KG1 (cell line): ENCODE data around the gene FOXL3.

ENCODE experiments used
- DNase-seq: peaks from one replicate; lab custom pipeline; 2025; lab: John Stamatoyannopoulos, UW

The FOXL3 gene

DNA sequence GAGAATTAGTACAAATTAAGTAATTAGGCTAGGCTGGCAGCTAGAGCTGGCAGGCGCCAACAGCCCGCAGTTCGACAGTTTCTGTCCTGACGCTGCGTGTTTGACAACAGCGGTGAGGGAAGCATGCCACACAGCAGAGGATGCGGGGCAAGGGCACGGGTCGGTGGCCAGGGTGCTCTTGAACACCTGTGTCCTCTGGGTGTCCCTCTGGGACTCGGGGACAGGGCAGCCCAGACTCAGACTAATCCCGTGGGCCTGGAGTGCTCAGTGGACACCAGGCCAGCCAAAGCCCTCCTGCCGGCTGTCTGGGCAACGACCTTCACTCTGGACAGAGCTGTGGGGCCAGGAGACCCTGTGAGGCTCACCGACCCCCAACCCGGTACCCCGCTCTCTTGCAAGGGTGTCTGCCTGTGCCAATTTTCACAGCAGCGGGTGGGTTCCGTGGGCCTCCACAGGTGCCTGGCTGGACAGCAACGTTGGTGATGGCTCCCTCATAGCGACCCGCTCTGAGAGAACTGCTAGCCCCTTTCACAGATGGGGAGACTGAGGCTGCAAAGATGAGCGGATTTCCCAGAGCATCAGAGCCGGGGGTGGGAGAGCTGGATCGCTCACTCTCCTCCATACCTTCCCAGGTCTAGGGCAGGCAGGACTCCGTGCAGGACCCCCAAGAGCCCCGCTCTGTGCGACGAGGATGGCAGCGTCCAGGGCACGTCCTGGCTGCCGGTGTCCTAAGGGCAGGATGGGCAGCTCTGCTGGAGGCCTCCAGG, 48.5 kb downstream of the FOXL3 start:
- no peak for DNase-seq

DNA sequence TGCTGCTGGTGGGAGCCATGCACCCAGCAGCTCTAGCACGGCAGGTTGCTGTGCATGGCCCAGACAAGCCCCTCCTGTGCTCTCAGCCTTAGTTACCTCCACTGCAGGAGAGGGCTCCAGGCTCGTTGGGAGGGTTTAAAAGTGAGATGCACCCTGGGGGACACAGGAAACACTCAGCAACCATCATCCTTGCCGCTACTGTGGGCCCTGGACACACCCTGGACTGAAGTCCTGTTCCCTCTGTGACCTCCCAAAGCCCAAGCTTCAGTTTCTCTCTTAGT, 49.0 kb downstream of the FOXL3 start:
- no peak for DNase-seq

DNA sequence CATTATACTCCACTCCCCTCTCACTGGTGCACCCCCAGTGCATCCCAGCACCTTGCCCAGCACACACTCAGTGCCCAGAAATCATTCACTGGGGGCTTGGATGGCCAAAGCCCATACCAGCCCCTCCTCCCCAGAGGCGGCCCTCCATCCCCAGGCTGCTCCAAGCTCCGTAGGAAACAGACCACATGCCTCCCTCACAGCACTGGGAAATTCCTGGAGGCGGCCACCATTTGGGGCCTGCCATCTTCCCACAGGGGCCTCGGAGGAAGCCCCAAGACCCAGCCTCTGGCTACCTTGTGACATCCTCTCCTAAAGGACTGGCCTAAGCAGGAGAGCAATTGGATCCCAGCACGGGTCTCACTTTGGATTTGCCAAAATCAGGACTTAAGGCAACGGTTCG, 49.7 kb downstream of the FOXL3 start:
- DNase-seq: no peak

DNA sequence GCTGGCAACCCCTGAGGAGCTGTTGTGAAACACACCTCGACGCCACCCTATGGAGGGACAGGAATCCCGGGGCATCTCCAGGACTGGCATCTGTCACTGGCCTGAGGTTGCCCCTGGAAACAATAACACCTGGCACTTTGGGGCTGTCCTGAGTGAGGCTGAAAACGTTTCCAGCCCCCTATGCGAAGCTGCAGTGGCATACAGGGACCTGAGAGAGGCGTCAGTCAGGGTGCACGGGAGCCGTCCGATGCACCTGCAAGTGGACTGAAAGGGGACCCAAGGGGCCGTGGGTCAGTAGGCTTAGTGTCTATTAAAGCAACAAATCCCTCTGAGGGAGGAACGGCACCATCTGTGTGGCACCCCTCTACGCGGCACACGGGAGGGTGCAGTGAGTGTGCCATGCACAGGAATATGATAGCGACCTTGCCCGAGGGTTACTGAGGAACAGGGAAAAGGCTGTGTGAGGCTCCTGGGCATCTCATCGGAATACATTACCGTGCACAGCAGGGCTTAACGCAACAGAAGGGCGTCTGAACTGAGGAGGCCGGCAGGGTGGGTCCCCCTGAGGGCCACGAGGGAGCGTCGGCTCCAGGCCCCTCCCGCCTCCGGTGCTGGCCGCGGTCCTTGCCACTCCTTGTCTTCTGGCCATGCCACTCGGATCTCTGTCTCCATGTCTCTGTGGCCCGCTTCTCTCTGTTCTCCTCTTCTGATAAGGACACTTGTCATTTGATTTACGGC, 50.4 kb downstream of the FOXL3 start:
- DNase-seq: no peak
